NOMO-1 treated with dmso at 0.1 percent for 144 hours (cell line): Measurements from ENCODE around the gene IFNGR2.

Experiments used
- DNase-seq: peaks from one replicate; lab custom pipeline; 2025; ENCODE audit not compliant: unreplicated experiment; lab: John Stamatoyannopoulos, UW

The IFNGR2 gene, protein sequence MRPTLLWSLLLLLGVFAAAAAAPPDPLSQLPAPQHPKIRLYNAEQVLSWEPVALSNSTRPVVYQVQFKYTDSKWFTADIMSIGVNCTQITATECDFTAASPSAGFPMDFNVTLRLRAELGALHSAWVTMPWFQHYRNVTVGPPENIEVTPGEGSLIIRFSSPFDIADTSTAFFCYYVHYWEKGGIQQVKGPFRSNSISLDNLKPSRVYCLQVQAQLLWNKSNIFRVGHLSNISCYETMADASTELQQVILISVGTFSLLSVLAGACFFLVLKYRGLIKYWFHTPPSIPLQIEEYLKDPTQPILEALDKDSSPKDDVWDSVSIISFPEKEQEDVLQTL

GRCh38 chr21:33403128-33403785 is at the start of gene IFNGR2:
IFNGR2 (plus strand) TSS chr21:33403413; CDS start chr21:33403544, 131 bp downstream.
- no peak for DNase-seq

DNA sequence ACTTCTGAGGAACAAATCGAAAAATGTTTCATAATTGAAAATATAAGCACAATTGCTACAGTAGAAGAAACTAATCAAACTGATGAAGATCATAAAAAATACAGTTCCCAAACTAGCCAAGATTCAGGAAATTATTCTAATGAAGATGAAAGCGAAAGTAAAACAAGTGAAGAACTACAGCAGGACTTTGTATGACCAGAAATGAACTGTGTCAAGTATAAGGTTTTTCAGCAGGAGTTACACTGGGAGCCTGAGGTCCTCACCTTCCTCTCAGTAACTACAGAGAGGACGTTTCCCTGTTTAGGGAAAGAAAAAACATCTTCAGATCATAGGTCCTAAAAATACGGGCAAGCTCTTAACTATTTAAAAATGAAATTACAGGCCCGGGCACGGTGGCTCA is 47.9 kb upstream of the IFNGR2 start:
- DNase-seq, result no peak

GRCh38 chr21:33355996-33356395 is 47.2 kb upstream of the IFNGR2 start:
- no peak for DNase-seq

GRCh38 chr21:33357177-33357576 is 46.0 kb upstream of the IFNGR2 start:
- no peak for DNase-seq

GRCh38 chr21:33359446-33359845 is 43.8 kb upstream of the IFNGR2 start:
- no peak for DNase-seq

DNA sequence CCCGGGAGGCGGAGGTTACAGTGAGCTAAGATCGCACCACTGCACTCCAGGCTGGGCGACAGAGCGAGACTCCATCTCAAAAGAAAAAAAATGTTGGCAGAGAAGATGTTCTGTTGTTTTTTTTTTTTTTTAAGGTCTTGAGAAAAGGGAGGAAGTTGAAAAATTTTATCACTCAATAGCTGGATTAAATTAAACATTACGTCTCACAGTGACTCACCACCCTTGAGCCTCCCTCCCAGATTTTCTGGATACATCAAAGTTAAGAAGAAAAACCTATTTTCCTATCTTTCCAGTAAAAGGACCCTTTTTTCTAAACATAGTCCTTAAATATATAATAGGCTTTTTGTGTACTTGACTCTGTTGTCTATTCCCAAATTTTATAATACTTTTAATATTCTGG is 42.9 kb upstream of the IFNGR2 start:
- no peak for DNase-seq

- DNase-seq, result peak; percentile 51
These were observed 42.2 kb upstream of the IFNGR2 start for GRCh38 chr21:33360881-33361602.

GRCh38 chr21:33362044-33362555 is 41.1 kb upstream of the IFNGR2 start:
- DNase-seq, result peak; percentile 81

- peak; percentile 61 for DNase-seq
These were observed 39.2 kb upstream of the IFNGR2 start for GRCh38 chr21:33363911-33364609.

- no peak for DNase-seq
These were observed 38.4 kb upstream of the IFNGR2 start for GRCh38 chr21:33364830-33365229.

- DNase-seq, result no peak
These were observed 35.8 kb upstream of the IFNGR2 start for GRCh38 chr21:33367309-33367973.

GRCh38 chr21:33368124-33368523 is 35.1 kb upstream of the IFNGR2 start:
- peak; percentile 25 for DNase-seq

DNA sequence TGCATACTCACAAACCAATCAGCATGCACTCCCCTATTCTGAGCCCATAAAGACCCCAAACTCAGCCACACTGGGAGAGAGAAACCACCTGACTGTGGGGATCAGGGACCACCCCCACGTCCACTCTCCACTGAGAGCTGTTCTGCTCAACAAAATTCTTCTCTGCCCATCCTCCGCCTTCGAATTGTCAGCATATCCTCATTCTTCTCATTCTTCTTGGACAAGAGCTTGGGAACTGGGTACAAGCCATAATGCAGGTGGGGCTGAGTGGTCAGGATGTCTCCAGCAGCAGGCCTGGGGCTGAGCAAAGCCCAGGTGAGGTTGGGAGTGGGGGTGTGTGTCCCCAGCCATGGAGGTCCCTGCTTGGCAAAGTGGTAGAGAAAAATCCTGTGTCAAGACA is 34.6 kb upstream of the IFNGR2 start:
- no peak for DNase-seq

GRCh38 chr21:33369586-33369985 is 33.6 kb upstream of the IFNGR2 start:
- DNase-seq, result no peak

- no peak for DNase-seq
These were observed 32.9 kb upstream of the IFNGR2 start for GRCh38 chr21:33370305-33370704.

- no peak for DNase-seq
These were observed 31.8 kb upstream of the IFNGR2 start for GRCh38 chr21:33371366-33371765.

- DNase-seq, result no peak
These were observed 30.6 kb upstream of the IFNGR2 start for GRCh38 chr21:33372582-33372981.

- no peak for DNase-seq
These were observed 29.8 kb upstream of the IFNGR2 start for GRCh38 chr21:33373451-33373850.

GRCh38 chr21:33374080-33374449 is 29.1 kb upstream of the IFNGR2 start:
- DNase-seq, result no peak

DNA sequence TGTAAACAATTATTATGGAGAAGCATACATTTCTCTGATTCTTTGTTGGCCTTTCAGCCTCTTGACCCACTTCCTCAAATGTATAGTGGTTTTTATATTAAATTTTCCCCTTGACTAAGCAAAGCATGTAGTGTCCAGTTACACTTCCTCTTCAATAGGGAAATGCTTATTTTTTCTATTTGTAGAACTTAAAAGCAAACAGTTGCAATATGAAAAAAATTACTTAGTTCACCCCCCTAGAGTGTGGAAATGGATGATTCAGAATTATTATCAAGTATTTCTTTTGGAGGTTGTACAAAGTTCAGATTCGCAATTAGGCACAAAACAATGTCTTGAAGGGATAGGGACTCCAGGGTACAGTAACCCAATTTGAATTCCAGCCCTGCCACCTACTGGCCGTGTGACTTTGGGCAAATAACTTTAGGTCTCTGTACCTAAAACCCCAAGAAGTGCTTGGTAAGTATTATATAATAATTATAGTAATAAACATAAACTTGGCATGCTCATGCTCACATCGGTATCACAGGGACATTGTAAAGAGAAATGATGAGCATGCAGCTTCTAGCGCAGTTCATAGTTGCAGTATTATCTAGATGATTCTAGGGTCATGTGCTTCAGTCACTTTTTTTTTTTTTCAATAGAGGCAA is 28.6 kb upstream of the IFNGR2 start:
- peak; percentile 66 for DNase-seq
